Measurements from ENCODE around the gene COBL.

COBL gene

DNA sequence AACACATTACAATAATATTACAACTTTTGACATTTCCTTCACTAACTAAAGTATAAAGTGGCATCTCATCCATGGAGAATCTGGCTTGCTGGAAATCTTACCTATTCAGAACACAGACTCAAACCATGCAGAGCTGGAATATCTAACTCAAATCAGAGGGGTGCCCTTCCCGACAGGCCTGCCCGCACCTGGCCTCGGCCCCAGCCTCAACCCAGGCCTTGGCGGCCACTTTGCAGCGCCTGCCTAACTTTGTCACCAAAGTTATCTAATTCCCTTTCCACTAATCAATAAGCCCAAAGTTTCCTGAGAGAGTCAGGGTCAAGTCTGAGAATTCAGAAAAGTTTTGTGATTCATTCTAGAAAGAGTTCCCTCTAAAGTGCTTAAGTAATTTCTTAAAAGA lies 212.9 kb downstream of the COBL start:
- DNase-seq, result no peak

DNA sequence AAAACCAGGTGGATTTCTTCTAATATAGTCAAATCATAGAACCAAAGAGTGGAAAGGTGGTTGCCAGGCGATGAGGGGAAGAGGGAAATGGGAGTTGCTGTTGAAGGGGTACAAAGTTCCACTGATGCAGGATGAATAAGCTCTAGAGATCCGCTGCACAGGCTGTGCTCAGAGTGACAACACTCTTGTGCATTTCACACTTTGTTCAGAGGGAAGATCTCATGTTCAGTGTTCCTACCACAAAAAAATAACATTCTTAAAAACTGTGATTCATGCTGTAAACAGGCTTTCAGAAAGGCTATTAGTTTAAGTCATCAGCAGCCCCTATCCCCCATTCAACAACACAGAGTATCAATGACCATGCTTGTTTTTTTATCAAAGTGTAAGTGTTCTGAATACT lies 213.8 kb downstream of the COBL start:
- DNase-seq, result no peak

DNA sequence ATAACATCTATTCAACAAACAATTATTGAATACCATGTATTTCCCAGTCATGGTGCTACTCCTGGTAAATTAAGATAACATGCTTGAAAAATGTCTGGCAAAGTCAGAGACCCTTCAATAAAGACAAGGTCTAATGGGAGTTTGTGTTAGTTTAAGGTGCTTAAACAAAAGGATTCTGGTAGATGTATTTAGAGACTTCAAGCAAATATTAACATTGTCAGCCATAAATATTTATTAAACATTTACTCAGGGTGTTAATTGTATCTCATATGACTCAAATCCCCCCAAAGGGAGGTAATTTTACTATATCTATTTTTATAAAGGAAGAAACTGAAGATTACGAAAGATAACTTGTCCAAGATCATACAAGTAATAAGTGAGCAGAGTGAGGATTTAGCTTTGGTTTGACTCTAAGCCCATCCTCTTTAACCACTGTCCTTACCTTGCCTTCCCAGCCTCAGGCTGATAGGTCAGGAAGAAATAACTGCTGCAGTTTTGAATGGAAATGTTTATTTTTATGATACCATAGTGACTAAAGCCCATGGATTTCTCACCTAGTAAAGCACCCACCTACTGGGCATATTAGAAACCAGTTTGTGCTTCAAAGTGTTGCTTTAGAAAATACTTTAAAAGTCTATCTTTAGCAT lies 215.4 kb downstream of the COBL start:
- no peak for DNase-seq

DNA sequence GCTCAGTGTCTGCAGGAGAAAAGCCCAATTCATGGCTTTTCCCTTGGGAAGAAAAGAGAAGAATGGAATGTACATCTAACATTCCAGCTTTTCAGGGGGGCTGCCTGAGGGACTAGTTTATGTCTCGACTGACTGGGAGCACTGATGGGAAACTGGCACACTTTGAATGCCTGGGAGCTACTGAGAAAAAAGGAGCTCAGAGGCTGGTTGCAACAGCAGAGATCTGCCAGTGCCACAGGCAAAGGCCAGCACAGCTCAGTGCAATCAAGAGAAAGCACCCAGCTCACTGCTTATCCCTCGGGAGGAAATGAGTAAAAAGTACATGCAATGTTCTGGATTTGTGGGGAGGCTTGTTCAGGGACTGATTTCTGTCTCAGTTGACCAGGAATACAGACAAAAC lies 226.2 kb downstream of the COBL start:
- no peak for DNase-seq

DNA sequence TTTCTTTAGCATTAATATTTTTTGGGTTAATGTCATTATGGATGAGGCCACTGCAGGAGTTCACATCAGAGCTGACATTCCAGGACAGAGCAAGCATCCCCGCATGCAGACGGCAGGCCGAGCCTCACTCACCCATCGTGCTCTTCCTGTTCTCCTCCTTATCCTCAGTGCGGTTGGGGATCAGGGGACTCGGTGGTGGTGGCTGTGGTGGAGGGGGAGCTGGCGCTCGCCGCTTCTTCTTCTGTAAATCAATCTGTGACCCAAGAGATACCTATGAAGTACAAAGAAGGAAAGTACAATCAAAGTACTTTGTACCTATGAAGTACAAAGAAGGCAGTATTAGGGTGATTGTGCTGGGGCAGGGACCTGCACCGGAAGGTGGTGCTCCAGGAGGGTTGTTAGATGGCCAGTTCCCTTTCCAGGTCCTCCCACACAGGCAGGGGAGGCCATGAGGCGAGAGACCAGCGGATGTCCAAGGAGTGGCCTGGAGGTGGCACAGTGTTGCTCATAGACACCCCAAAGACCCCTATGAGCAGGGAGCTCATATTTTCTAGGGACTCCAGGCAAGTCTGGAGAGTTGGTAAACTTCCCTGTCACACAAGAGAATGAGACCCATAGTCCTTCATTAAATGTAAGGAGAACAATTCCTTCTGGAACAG lies 231.4 kb downstream of the COBL start:
- no peak for DNase-seq

- no peak for DNase-seq
Observed at GRCh38 chr7:51084121-51084520, 232.5 kb downstream of the COBL start.

- no peak for DNase-seq
Observed at GRCh38 chr7:51082940-51083533, 233.6 kb downstream of the COBL start.

- DNase-seq, result no peak
Observed at GRCh38 chr7:51082096-51082840, 234.3 kb downstream of the COBL start.

- DNase-seq, result no peak
Observed at GRCh38 chr7:51081270-51081890, 235.2 kb downstream of the COBL start.

DNA sequence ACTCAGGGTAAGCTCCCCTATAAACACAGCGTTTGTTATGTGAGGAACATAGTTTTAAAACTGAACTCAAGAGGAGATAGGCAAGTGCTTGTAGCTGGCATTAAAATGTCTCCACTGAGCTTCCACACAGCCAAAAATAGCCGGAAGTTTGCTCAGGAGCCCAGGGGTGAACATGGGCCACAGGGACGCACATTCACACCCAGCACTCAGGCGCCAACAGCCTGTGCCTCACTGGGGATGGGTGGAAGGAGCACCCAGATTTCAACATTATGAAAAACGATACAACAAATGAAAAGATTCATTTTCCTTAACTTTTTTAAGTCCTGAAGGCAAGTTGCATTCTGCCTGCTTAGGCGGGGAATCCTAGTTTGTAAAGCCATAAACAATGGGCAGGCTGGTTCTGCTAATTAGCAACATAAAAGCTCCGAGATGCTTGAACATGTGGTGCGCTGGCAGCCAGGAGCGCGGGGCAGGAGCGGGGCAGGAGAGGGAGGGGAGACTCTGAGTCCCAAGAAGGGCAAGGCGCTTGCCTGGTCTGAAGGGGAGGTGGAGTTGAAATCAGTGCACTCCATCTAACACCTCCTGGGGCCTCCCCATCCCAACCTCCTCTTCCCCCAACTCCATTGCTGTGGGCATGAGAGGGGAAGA lies 235.9 kb downstream of the COBL start:
- no peak for DNase-seq

- no peak for DNase-seq
Observed at GRCh38 chr7:51080216-51080615, 236.4 kb downstream of the COBL start.

GRCh38 chr7:51079494-51079893 lies 237.1 kb downstream of the COBL start:
- no peak for DNase-seq

DNA sequence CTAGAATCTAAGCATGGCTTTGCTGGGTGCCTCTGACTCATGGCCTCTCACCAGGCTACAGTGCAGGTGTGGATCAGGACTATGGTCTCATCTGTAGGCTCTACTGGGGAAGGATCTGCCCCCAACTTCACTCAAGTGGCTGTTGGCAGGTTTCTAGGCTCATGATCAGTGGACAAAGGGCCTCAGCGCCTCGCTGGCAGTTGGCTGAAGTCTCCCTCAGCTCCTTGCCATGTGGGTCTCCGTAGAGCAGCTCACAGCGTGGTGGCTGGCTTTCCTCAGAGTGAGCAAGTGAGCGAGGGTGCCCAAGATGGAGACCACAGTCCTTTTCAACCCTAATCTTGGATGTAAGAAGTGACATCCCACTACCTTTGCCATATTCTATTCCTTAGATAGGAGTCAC lies 238.0 kb downstream of the COBL start:
- DNase-seq, result no peak

DNA sequence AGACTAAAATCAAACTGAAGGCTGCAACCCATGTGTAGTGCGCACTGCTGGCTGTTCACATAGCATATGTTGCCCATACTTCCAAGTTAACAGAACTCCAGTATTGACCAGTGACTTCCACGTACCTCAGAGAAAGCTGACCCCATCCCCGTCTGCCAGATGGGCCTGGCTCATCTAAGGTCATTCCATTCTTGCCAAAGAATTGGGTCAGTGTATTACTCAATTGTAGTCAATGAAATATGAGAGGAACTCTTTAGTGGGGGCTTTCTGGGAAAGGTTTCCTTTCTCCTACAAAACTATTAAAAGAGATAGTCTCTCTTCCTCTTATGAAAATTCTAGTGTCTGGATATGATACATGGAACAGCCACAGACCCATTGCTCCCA lies 238.6 kb downstream of the COBL start:
- DNase-seq, result no peak

DNA sequence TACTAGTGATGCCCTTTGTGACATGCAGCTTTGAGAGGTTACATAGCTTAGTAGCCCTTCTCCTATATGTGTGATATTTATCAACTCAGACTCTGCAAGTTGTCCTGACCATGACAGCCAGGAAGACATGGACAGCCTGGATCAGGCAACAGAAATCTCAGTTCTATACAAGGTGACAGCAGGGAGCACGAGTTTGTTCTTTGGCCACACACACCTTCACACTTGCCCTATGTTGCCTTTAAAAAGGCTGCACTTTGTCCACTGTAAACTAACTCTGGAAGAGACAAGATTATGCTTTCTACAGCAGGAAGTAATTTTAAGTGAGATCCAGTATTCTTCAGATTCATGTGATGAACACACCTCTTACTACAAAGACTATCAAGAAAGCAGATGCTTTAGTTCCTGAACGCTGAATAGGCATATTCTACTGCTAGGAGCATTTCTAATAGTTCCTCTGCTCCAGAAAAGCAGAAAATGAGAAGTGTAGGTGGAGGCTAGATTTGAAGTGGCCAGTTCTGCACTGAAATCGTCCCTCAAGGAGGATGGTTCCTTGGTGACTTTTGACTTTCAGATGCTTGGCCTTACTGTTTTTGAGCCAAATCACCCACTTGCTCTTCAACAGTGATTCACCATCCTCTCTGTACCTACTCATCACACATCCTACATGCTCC lies 239.2 kb downstream of the COBL start:
- DNase-seq, result no peak

- DNase-seq, result no peak
Observed at GRCh38 chr7:51075681-51076580, 240.7 kb downstream of the COBL start.

DNA sequence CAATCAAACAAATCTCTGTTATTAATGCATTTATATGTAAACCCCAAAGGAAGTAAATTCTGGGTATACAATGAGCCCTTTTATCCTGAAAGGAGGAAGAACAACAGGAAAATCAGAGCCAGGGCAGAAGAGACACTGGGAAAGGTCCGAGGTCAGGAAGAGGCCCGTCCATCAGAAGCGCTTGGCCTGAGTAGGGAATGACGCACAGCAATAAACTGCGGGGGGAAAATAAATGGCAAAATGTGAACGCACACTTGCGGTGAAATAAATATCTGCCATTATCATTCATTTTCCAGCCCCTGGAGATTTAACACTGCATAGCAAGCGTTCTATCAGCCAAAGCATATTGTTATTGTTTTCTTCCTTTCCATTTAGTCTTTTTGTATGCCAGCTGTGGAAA lies 243.4 kb downstream of the COBL start:
- no peak for DNase-seq

- DNase-seq, result no peak
Observed at GRCh38 chr7:51072281-51072680, 244.3 kb downstream of the COBL start.

DNA sequence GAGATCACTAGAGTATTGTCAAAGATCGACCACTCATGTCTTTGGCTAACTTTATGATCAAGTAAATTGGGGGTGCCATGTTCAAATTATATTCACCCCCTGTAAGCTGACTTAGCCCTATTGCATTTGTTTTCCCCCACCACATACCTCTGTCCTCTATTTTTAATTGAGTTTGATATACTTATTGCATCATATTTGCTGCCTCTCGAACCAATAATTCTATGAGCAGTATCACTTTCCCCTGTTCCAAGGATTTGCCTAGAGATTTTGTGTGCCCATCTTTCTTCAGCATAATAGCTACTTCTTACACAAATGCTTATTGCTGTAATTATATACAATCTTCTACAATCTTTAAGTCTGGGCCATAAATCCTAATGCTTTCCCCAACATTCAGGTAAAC lies 245.2 kb downstream of the COBL start:
- no peak for DNase-seq

- no peak for DNase-seq
Observed at GRCh38 chr7:51070151-51070550, 246.5 kb downstream of the COBL start.

DNA sequence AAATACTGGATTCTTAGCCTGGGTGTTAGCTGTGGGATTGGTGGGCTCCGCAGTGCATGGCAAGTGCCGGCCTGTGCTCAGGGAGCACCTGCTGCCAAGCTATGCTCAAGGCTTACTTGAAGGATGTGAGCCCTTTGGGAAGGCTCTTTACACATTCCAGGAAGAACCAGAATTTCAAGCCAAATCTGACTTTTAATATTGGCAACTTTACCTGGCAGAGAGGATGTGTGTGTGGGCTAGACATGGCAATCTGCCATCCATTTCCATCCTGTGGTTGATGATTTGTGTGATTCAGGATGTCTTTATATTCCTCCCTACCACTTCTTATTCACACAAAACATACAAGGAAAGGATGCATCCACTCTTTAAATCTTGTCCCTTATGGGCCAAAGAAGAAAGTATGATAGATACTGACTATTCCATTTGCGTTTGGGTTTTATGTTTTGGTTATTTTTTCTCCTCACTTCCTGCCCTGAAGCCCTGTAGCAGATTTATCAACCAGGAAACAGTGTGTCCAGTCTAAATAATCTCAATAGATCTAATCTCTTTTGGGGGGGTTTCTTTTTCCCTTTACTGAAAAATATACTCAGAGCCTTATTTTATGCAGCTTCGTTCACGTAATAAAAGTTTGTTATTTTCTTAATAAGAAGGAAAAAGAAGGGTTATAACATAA lies 247.1 kb downstream of the COBL start:
- DNase-seq, result no peak

Data from OCI-M1 (cell line).